HepG2 (cell line): ENCODE results near the gene LBR. TPM values are rescaled to one million over a fixed set of nuclear protein-coding genes. Genes with fewer than 3 reads are reported as not detected.

ENCODE experiments used
- ATAC-seq: fragments of 200-7000 bp; cut with Tn5 transposase; 3 replicates; pipeline ENCODE4 v1.9.1; 2020; ENCODE audit warnings: mild to moderate bottlenecking, moderate library complexity
- BruUV-seq: library from RNA; stranded (reverse); fragments of 400-500 nt; replicated peaks from 2 replicates; lab custom pipeline; 2021; lab: Mats Ljungman, UMichigan
- CTCF ChIA-PET: fragments of 300-600 bp; formaldehyde crosslinking; extraction: SDS; loops from one replicate; lab custom pipeline; 2021; ENCODE audit warnings: low total read pairs, inconsistent platforms, low intra/inter-chr PET ratio; lab: Yijun Ruan, JAX
- POLR2A ChIA-PET: fragments of 350-600 bp; sonication (Branson Sonifier 250); formaldehyde crosslinking; loops from one replicate; lab custom pipeline; 2020; ENCODE audit warnings: antibody characterized with exemption, inconsistent platforms; lab: Yijun Ruan, JAX
- DNase-seq: peaks from one replicate; pipeline ENCODE4 v3.0.0-alpha.2; 2015; ENCODE audit warnings: low spot score
- FAIRE-seq: peaks from 3 replicates; lab custom pipeline; 2011; peaks lifted over from hg19 to GRCh38; lab: Jason Lieb, UNC
- H2AFZ ChIP-seq: one replicate; pipeline ENCODE4 v1.6.1; 2011; ENCODE audit warnings: low read length, inconsistent platforms
- H3K27ac ChIP-seq: fragments of 300-600 bp; 3 replicates; pipeline ENCODE4 v1.8.0; 2011; ENCODE audit warnings: mixed run types, mild to moderate bottlenecking, mixed read lengths, low read length, inconsistent platforms; ENCODE audit not compliant: insufficient read depth; ENCODE audit errors: extremely low read length
- H3K27me3 ChIP-seq, 2 experiments: fragments of 200-600 bp in 1 of 2; 2 replicates in 1 of 2; 3 replicates in 1 of 2; pipeline versions ENCODE4 v1.6.0 to v1.8.0; 2011; ENCODE audit warnings: low read length in 2 of 2, mild to moderate bottlenecking in 2 of 2, moderate library complexity in 2 of 2, inconsistent platforms in 1 of 2; ENCODE audit not compliant: insufficient read depth in 2 of 2, control insufficient read depth in 1 of 2
- H3K36me3 ChIP-seq, 2 experiments: fragments of 200-600 bp in 1 of 2; replicated peaks in 1 of 2; 2 replicates in 1 of 2; 3 replicates in 1 of 2; pipeline versions ENCODE4 v1.5.1 to v1.8.0; 2011; ENCODE audit warnings: low read length in 2 of 2, inconsistent platforms in 1 of 2; ENCODE audit not compliant: insufficient read depth in 2 of 2, control insufficient read depth in 1 of 2
- H3K4me1 ChIP-seq: 2 replicates; pipeline ENCODE4 v1.5.1; 2012; ENCODE audit warnings: low read length, inconsistent platforms; ENCODE audit not compliant: insufficient read depth
- H3K4me2 ChIP-seq: 2 replicates; pipeline ENCODE4 v1.6.0; 2011; ENCODE audit warnings: low read depth, low read length, inconsistent platforms
- H3K4me3 ChIP-seq, 3 experiments: fragments of 200-600 bp in 1 of 3; sonication (generic), shearing (Covaris generic) in 1 of 3; replicated peaks in 1 of 3; 2 replicates each; pipeline ENCODE4 v1.5.1; 2011 to 2016; ENCODE audit warnings: low read length in 3 of 3, inconsistent platforms in 2 of 3, low read depth in 2 of 3, mild to moderate bottlenecking in 2 of 3, control low read depth in 1 of 3, mixed read lengths in 1 of 3; ENCODE audit not compliant: insufficient read depth in 1 of 3
- H3K79me2 ChIP-seq: one replicate; pipeline ENCODE4 v1.6.1; 2011; ENCODE audit warnings: low read length, inconsistent platforms; ENCODE audit not compliant: insufficient read depth
- H3K9ac ChIP-seq: 2 replicates; pipeline ENCODE4 v1.6.0; 2011; ENCODE audit warnings: mild to moderate bottlenecking, low read depth, low read length, inconsistent platforms; ENCODE audit not compliant: insufficient read depth
- H3K9me3 ChIP-seq: 2 replicates; pipeline ENCODE4 v1.5.1; 2012; ENCODE audit warnings: mild to moderate bottlenecking, low read length
- H4K20me1 ChIP-seq: 2 replicates; pipeline ENCODE4 v1.6.0; 2011; ENCODE audit warnings: inconsistent platforms, mild to moderate bottlenecking, low read length, moderate library complexity; ENCODE audit not compliant: insufficient read depth
- ATF4 ChIP-seq, 2 experiments: fragments of 450-650 bp in 1 of 2; sonication (generic) in 1 of 2; formaldehyde crosslinking; IDR thresholded peaks; 2 replicates each; pipeline versions ENCODE4 v1.5.0 to v1.8.0; 2020 to 2022; ENCODE audit warnings: mild to moderate bottlenecking in 1 of 2, missing genetic modification reagents in 1 of 2
- CCDC6 ChIP-seq: sonication (generic); formaldehyde crosslinking; IDR thresholded peaks from 2 replicates; pipeline ENCODE4 v1.8.1; 2022; ENCODE audit warnings: mild to moderate bottlenecking, missing genetic modification reagents, moderate library complexity
- FOXC1 ChIP-seq: sonication (generic); formaldehyde crosslinking; IDR thresholded peaks from 2 replicates; pipeline ENCODE4 v1.8.0; 2022; ENCODE audit warnings: mild to moderate bottlenecking, missing genetic modification reagents, borderline replicate concordance
- HHEX ChIP-seq: IDR thresholded peaks from 2 replicates; pipeline ENCODE4 v1.6.1; 2016; ENCODE audit warnings: control low read depth
- NFATC3 ChIP-seq: sonication (generic); formaldehyde crosslinking; IDR thresholded peaks from 2 replicates; pipeline ENCODE4 v1.5.1; 2020; ENCODE audit warnings: mild to moderate bottlenecking, missing genetic modification reagents
- NFE2L1 ChIP-seq: sonication (generic); formaldehyde crosslinking; IDR thresholded peaks from 2 replicates; pipeline ENCODE4 v1.4.0; 2020; ENCODE audit warnings: missing genetic modification reagents, mild to moderate bottlenecking, borderline replicate concordance
- RAD21 ChIP-seq: fragments of 450-650 bp; formaldehyde crosslinking; IDR thresholded peaks from 2 replicates; pipeline ENCODE4 v1.5.0; 2020; ENCODE audit warnings: mild to moderate bottlenecking
- SETDB1 ChIP-seq: sonication (generic); formaldehyde crosslinking; IDR thresholded peaks from 2 replicates; pipeline ENCODE4 v1.5.1; 2020; ENCODE audit warnings: missing genetic modification reagents, mild to moderate bottlenecking, borderline replicate concordance
- SPEN ChIP-seq: sonication (generic); formaldehyde crosslinking; IDR thresholded peaks from 2 replicates; pipeline ENCODE4 v1.5.1; 2020; ENCODE audit warnings: low read depth, mild to moderate bottlenecking, missing genetic modification reagents
- TEAD3 ChIP-seq: optimal IDR thresholded peaks from 2 replicates; pipeline ENCODE3; 2016; ENCODE audit warnings: borderline replicate concordance
- ZFY ChIP-seq: sonication (generic); formaldehyde crosslinking; IDR thresholded peaks from 2 replicates; pipeline ENCODE4 v1.4.0; 2020; ENCODE audit warnings: missing genetic modification reagents
- ZGPAT ChIP-seq: IDR thresholded peaks from 2 replicates; pipeline ENCODE4 v1.6.1; 2016; ENCODE audit warnings: mild to moderate bottlenecking
- ZNF264 ChIP-seq: sonication (generic); formaldehyde crosslinking; IDR thresholded peaks from 2 replicates; pipeline ENCODE4 v1.4.0; 2020; ENCODE audit warnings: missing genetic modification reagents
- ZNF329 ChIP-seq: sonication (generic); formaldehyde crosslinking; IDR thresholded peaks from 2 replicates; pipeline ENCODE4 v1.9.0; 2021; ENCODE audit warnings: low read depth, mild to moderate bottlenecking, missing genetic modification reagents
- ZNF746 ChIP-seq: sonication (generic); formaldehyde crosslinking; IDR thresholded peaks from 2 replicates; pipeline ENCODE4 v1.8.0; 2022; ENCODE audit warnings: mild to moderate bottlenecking, missing genetic modification reagents
- ZNF747 ChIP-seq: sonication (generic); formaldehyde crosslinking; IDR thresholded peaks from 2 replicates; pipeline ENCODE4 v1.8.1; 2023; ENCODE audit warnings: missing genetic modification reagents, mild to moderate bottlenecking, borderline replicate concordance
- ZSCAN9 ChIP-seq: IDR thresholded peaks from 2 replicates; pipeline ENCODE4 v1.6.1; 2016; ENCODE audit warnings: borderline replicate concordance
- WGBS: methylation state at CpG from one replicate; pipeline ENCODE4 v1.1.6; 2017; ENCODE audit warnings: low lambda C conversion rate; 5-methylcytosine and 5-hydroxymethylcytosine counted together
- in situ Hi-C: cut with HindIII; loops from 2 replicates; pipeline ENCODE4 v1.10.0; 2017; ENCODE audit warnings: low pct_unique_long_range_greater_than_20kb; ENCODE audit not compliant: extremely low pct_ligation_motif_present
- intact Hi-C: fragments of 100-400 bp; cut with micrococcal nuclease; formaldehyde crosslinking; loops from one replicate; pipeline ENCODE4 v1.10.0; 2022; ENCODE audit not compliant: unreplicated experiment
- polyA plus RNA-seq, 8 experiments: library from polyadenylated mRNA; depleted of rRNA in 3 of 8; stranded (reverse) in 7 of 8; unstranded in 1 of 8; fragments of >200 nt; fragmentation: Illumina TruSeq in 4 of 8; extraction: Trizol in 4 of 8; gene quantifications; 2 replicates each; pipeline versions ENCODE4 v1.2.1 to v1.2.3, GENCODE V29; 2011 to 2016; ENCODE audit warnings: low read depth in 4 of 8, missing spikeins in 1 of 8, mixed read lengths in 1 of 8; ENCODE audit not compliant: insufficient read depth in 1 of 8
- total RNA-seq, 5 experiments: library from RNA; depleted of rRNA; stranded (reverse); fragments of >200 nt; fragmentation: Illumina TruSeq; extraction: Trizol; gene quantifications; 2 replicates each; pipeline ENCODE4 v1.2.3, GENCODE V29; 2016; ENCODE audit warnings: low read depth in 1 of 5

Gene LBR
- total and polyA plus RNA-seq, 2 of the 13 experiments (the other 11 are each of a cell fraction or from before 2014, with no cell fraction given), result 38.9 to 76.7 TPM

DNA sequence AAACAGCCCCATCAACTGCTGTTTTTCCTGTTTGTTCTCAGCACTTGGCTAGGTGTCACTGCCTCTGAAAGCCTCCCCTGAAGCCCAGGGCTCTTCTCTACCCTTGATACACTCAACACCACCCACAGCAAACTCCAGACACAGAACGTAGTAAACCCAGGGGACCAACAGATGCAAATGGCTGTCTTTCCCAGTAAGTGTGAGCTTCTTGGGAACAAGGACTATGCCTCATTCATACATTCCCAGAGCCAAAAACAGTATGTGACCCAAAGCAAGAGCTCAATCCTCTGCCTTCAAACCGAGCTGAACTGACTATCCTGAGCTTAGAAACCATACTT lies 4.4 kb downstream of the LBR start:
- ATAC-seq (no peak), DNase-seq (no peak), FAIRE-seq (no peak)
- ChIA-PET CTCF (no interaction called here), POLR2A (interaction anchor here (1.3 kb wide), 1 partner anchor 10 kb away, joined by 4 read pairs; no protein-coding TSS in a partner anchor)
- Histone ChIP-seq H3K27ac (no peak overlapping the region), H3K4me1 (peaks cover 43% of the 10 kb centered on the region), H2AFZ (no peak overlapping the region), H3K79me2 (peaks cover 69% of the 10 kb centered on the region), H3K9me3 (no peaks in the 10 kb centered on the region), H3K4me2 (0 out of 2 replicates have a peak overlapping the region, but pooled peaks have one; percentile 20), H3K9ac (no peak overlapping the region), H3K36me3 (peaks cover 3 to 42% of the 10 kb centered on the region in 2 experiments; a peak in 3 of 5 replicates), H3K4me3 (no peak overlapping the region), H4K20me1 (peaks cover 17% of the 10 kb centered on the region), H3K27me3 (no peaks in the 10 kb centered on the region; a peak in 1 of 5 replicates)
- no TSS peak for BruUV-seq
- WGBS, result 94% methylated on average over 2 of the region's 2 CpGs
- TF ChIP-seq NFATC3 (CRISPR knock-in tag) (no peak), ZNF329 (CRISPR knock-in tag) (no peak), SETDB1 (CRISPR knock-in tag) (no peak)
- intact Hi-C loops, result no loop called here
- in situ Hi-C loops, result no loop called here

DNA sequence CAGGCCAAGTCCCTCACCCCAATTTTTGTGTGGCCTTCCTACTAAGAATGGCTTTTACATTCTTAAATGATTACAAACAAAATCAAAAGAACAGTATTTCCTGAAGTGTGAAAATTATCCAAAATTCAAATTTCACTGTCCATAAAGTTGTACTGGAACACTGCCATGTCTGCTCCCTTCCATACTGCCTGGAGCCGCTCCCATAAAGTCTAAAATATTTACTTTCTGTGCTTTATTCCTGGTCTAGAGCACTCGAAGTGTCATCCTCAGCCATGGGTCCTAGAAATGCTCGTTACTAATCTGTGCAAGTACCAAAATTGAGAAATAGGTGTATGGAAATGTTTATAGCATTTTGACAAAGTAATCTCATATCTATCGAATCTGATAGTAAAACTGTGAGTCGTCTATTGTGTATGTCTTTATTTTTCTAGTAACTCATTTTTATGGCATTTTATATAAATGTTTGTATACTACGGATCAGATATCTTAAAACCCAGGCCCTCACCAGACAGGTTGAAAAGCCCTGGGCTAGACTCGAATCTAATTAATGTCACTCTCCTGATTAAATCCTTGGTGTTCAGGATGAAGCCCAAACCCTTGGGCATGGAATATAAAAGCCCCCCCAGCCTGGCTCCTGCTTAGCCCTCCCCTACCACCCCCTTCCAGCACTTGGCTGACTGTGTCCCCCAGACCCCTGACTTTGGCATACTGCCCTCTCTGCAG lies 4.9 kb downstream of the LBR start:
- Histone ChIP-seq H3K9ac (no peak overlapping the region), H3K9me3 (no peaks in the 10 kb centered on the region), H4K20me1 (peaks cover 17% of the 10 kb centered on the region), H3K4me2 (no peak overlapping the region), H2AFZ (no peak overlapping the region), H3K79me2 (peaks cover 70% of the 10 kb centered on the region), H3K4me3 (no peak overlapping the region), H3K27ac (no peak overlapping the region), H3K4me1 (peaks cover 43% of the 10 kb centered on the region), H3K36me3 (peaks cover 5 to 45% of the 10 kb centered on the region in 2 experiments; a peak in 4 of 5 replicates), H3K27me3 (no peaks in the 10 kb centered on the region; a peak in 1 of 5 replicates)
- intact Hi-C loops, result no loop called here
- ATAC-seq (no peak), DNase-seq (no peak), FAIRE-seq (no peak)
- WGBS, result 86% methylated on average over 7 of the region's 7 CpGs
- in situ Hi-C loops, result no loop called here
- no TSS peak for BruUV-seq
- CTCF ChIA-PET, result no interaction called here
- POLR2A ChIA-PET, result interaction anchor here (1.3 kb wide), 1 partner anchor 10 kb away, joined by 4 read pairs; no protein-coding TSS in a partner anchor
- TF ChIP-seq FOXC1 (no peak), ZGPAT (CRISPR knock-in tag) (no peak), HHEX (no peak), TEAD3 (CRISPR knock-in tag) (no peak), ZFY (CRISPR knock-in tag) (no peak), RAD21 (no peak), ZNF747 (CRISPR knock-in tag) (no peak), NFE2L1 (CRISPR knock-in tag) (no peak), SPEN (CRISPR knock-in tag) (no peak), ZNF264 (no peak), ZNF746 (CRISPR knock-in tag) (no peak), ZSCAN9 (CRISPR knock-in tag) (no peak), CCDC6 (CRISPR knock-in tag) (no peak), ATF4 (CRISPR knock-in tag; IDR thresholded peaks at IDR 0.05) (no peak)
